Skeletal muscle satellite cell (primary cell): ENCODE data around the gene PPP1R14C.
A peak's percentile ranks its signal among the peaks of the same experiment; 100 is the strongest.

Experiments used
- H3K27me3 ChIP-seq: 2 replicates; pipeline ENCODE4 v1.7.0; 2013; ENCODE audit warnings: low read length; ENCODE audit not compliant: control insufficient read depth, insufficient read depth
- H3K36me3 ChIP-seq: 2 replicates; pipeline ENCODE4 v1.7.0; 2013; ENCODE audit warnings: mild to moderate bottlenecking, control low read depth, low read length; ENCODE audit not compliant: insufficient read depth
- H3K4me1 ChIP-seq: 2 replicates; pipeline ENCODE4 v1.7.0; 2013; ENCODE audit warnings: low read length; ENCODE audit not compliant: control insufficient read depth, insufficient read depth
- H3K4me2 ChIP-seq: 2 replicates; pipeline ENCODE4 v1.7.0; 2013; ENCODE audit warnings: mild to moderate bottlenecking, low read length
- H3K4me3 ChIP-seq: 2 replicates; pipeline ENCODE4 v1.7.0; 2013; ENCODE audit warnings: low read length
- H3K9ac ChIP-seq: 2 replicates; pipeline ENCODE4 v1.7.0; 2013; ENCODE audit warnings: mild to moderate bottlenecking, low read depth, low read length, moderate library complexity
- H3K9me3 ChIP-seq: replicated peaks from 2 replicates; pipeline ENCODE4 v1.7.0; 2013; ENCODE audit warnings: mild to moderate bottlenecking, control low read depth, low read length

Gene PPP1R14C

DNA sequence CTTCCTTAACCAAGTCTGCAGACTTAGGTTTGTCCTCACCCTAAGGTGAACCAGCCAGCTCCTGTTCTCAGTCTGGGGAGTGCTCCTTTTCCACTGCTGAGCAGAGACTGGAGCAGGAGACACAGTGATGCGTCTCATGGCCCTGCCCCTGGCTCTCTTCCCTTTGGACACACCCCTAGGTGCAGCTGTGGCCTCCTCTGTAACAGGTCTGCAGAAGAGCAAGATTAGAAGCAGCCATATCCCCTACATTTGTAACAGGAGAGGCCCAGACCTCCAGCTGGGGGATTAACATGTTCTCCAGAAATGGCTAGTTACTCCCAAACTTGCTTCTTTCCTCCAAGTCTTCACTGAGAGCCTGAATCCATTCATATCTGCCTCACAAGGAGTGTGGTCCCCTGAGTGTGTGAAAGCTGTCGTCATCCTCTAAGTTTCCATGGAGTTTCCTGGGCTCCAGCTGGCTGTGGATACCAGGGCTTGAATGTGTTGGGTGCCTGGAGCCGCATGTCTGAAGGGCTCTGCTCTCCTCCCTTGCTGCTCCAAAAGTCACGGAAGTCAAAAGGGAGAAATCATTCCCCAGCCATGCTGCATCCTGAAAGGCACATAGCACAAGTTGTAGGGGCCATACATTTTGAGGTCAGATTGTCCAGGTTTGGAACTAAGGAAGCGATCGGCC lies 57.7 kb downstream of the PPP1R14C start:
- Histone ChIP-seq H3K9me3 (no peaks in the 10 kb centered on the region), H3K4me2 (no peak overlapping the region), H3K4me1 (peaks cover 11% of the 10 kb centered on the region), H3K9ac (no peak overlapping the region), H3K36me3 (no peaks in the 10 kb centered on the region), H3K27me3 (peaks cover 33% of the 10 kb centered on the region), H3K4me3 (no peak overlapping the region)

DNA sequence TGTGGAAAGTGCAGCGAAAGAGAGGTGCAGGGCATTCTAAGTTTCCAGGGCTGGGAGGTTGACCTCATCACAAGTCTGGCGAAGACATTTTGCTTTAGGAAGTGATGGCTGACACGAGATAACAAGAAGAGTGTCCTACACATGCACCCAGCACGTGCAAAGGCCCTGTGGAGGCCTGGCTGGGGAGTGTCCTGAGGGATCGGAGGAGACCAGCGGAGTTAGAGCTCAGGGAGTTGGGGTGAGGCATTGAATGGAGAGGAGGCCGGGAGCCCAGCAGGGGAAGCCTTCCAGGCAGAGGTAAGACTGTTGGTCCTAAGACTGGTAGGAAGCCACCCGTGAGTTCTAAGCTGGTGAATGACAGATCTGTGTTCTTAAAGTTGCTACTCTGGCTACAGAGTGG lies 58.4 kb downstream of the PPP1R14C start:
- Histone ChIP-seq H3K36me3 (no peaks in the 10 kb centered on the region), H3K9ac (no peak overlapping the region), H3K4me2 (no peak overlapping the region), H3K27me3 (peaks cover 33% of the 10 kb centered on the region), H3K9me3 (no peaks in the 10 kb centered on the region), H3K4me3 (no peak overlapping the region), H3K4me1 (peaks cover 11% of the 10 kb centered on the region)

DNA sequence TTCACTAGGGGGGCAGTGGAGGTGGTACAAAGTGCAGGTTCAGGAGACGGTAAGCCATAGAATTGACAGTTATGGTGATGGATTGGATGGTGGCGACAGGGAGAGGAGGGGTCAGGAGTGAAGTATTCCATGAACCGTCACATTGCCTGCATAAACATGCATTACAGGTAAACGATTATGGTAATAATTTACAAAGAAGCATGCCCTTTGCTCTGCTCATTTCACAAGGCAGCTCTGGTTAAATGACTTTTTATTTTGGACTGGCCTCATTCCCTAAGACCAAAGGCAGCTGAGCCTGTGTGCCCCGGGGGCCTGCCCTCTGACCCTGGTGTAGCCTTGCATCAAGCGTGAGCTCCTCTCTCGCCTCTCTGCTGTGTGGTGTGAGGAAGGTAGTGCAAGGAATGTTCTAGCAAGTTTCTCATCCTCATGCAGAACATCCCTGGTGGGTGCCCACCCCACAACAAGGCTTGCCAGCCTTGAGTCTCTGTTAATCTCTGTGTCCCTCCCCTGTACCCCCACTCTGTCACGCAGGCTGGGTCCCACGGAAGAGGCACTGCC lies 59.0 kb downstream of the PPP1R14C start:
- H3K36me3 ChIP-seq = no peaks in the 10 kb centered on the region

DNA sequence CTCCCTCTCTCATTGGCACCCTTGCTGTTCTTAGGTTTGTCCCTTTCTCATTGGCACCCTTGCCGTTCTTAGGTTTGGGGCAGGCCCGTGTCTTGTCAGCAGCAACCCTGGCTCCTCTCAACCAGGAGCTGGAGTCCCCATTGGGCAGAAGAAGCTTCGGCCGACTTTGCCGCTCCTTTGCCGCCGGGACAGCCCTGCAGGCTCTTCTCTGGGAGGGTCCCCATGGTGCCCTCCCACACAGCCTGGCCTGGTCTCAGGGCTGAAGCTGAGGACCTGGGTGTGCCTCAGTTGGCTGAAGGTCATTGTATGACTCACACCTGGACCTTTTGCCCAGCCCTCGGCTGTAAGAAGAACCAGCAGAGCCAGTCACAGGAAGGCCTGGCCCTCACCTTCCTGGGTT lies 59.6 kb downstream of the PPP1R14C start:
- no peak overlapping the region for H3K4me2 ChIP-seq

More for the DNA sequence above, 59.0 kb downstream of the PPP1R14C start:
- no peak overlapping the region for H3K9ac ChIP-seq
- no peak overlapping the region for H3K4me3 ChIP-seq
- H3K9me3 ChIP-seq = no peaks in the 10 kb centered on the region
- H3K4me1 ChIP-seq = peaks cover 11% of the 10 kb centered on the region
- H3K4me2 ChIP-seq = no peak overlapping the region
- H3K27me3 ChIP-seq = peaks cover 33% of the 10 kb centered on the region

DNA sequence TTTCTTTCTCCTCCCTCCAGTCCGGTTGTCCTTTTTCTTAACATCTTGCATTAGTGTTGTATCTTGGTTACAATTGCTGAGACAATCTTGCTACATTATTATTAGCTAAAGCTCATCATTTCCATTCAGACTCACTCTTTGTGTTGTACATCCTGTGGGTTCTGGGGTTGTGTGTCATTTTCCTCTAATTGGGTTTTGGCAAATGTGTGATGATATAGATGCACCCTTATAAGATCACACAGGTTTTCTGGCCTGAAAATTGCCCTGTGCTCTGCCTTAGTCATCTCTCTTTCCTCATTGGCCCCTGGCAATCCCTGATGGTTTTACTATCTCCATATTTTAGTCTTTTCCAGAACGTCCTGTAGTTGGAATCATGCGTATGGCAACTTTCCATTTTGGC lies 60.1 kb downstream of the PPP1R14C start:
- H3K27me3 ChIP-seq = peaks cover 33% of the 10 kb centered on the region

More for the DNA sequence above, 59.6 kb downstream of the PPP1R14C start:
- H3K4me3 ChIP-seq = no peak overlapping the region
- H3K4me1 ChIP-seq = peaks cover 11% of the 10 kb centered on the region
- no peak overlapping the region for H3K9ac ChIP-seq
- peaks cover 33% of the 10 kb centered on the region for H3K27me3 ChIP-seq
- no peaks in the 10 kb centered on the region for H3K9me3 ChIP-seq
- no peaks in the 10 kb centered on the region for H3K36me3 ChIP-seq

DNA sequence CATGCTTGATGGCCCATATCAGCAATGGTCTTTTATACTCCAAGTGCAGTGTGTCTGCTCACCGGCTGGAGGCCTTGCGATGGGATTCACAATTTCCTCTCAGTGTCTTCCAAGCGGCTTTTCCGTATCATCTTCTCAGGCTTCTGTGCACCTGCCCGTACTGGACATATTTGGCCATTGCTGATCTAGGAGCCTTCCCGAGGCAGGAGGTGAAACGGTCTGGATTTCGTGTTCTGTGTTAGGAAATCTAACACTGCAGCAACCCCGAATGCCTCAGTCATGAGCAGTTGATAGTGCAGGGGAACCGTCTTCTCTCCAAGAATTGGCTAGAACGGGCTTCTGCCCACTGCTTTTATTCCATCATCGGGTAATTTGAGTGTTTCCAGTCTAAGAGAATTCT lies 60.5 kb downstream of the PPP1R14C start:
- H3K9ac ChIP-seq = no peak overlapping the region
- H3K9me3 ChIP-seq = no peaks in the 10 kb centered on the region
- no peak overlapping the region for H3K4me3 ChIP-seq
- peaks cover 33% of the 10 kb centered on the region for H3K27me3 ChIP-seq
- H3K4me2 ChIP-seq = no peak overlapping the region
- peaks cover 17% of the 10 kb centered on the region for H3K4me1 ChIP-seq
- H3K36me3 ChIP-seq = no peaks in the 10 kb centered on the region

More for the DNA sequence above, 60.1 kb downstream of the PPP1R14C start:
- no peaks in the 10 kb centered on the region for H3K9me3 ChIP-seq
- no peak overlapping the region for H3K9ac ChIP-seq
- no peaks in the 10 kb centered on the region for H3K36me3 ChIP-seq
- H3K4me2 ChIP-seq = no peak overlapping the region
- H3K4me3 ChIP-seq = no peak overlapping the region
- peaks cover 12% of the 10 kb centered on the region for H3K4me1 ChIP-seq

DNA sequence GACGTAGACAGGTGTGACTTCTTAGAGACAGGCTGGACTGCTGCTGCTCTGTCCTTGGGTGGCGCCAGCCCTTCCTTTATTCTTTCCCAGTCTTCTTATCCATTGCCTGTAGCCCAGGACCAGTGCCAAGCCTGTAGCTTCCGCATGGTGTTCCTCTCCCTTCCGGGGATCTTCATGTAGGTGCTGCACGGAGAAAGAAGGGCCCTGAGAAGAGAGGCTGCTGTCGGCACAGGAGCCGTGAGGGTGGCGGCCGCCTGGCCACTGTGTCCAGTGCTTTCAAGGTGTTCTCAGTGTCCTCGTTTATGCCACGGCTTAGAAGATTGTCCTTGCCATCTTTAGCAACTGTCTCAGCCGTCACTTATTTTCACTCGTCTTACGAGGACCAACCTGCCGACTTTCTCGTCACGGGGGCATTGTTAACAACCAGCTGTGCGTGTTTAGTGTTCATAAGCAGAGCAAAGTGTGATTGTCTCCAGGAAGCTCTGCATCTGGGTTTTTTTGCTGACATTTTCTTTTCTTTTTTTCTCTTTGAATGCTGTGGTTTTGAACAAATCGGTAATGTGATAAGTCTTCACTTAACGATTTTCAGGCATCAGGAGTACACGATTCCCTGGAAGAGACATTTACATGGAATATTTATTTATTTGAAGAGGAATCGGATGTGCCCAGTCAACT lies 61.2 kb downstream of the PPP1R14C start:
- no peak overlapping the region for H3K9ac ChIP-seq
- no peaks in the 10 kb centered on the region for H3K9me3 ChIP-seq
- no peaks in the 10 kb centered on the region for H3K36me3 ChIP-seq
- peaks cover 29% of the 10 kb centered on the region for H3K27me3 ChIP-seq
- peaks cover 23% of the 10 kb centered on the region for H3K4me1 ChIP-seq
- no peak overlapping the region for H3K4me3 ChIP-seq
- H3K4me2 ChIP-seq = peak overlapping the region; percentile 69

DNA sequence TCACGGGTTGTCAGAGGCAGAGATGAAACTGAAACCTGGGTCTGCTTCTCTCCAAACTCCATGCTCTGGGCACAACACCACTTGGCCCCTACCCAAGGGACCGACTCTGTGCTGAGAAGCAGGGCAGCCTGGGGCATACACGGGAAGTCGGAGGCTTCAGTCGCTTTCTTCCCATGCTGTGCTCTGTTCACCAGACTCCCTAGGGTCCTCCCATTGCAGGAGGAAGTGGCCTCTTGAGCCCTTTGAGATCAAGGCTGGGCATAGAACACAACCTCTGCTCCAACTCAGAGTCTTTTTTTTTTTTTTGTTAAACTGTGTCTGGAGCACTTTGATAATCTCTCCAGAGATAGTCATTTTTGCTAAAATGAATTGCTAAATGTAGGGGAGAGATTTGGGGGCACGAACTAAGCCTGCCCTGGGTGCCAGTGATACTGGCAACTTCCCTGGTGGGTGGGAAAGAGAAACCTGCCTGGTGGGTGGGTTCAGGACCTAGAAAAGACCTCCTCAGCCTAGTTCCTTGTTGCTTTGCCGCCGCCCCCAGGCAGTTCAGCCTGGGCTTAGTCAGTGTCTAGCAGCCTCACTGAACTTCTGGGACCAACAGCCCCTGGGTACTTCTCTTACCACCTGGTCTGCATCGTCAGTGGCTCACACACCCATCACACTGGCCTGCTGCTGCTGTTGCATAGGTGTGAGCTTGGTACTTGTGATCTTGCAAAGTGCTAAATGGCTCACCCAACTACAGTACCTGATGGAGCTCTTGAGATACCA lies 62.0 kb downstream of the PPP1R14C start:
- Histone ChIP-seq H3K4me2 (peak overlapping the region; percentile 69), H3K36me3 (no peaks in the 10 kb centered on the region)

DNA sequence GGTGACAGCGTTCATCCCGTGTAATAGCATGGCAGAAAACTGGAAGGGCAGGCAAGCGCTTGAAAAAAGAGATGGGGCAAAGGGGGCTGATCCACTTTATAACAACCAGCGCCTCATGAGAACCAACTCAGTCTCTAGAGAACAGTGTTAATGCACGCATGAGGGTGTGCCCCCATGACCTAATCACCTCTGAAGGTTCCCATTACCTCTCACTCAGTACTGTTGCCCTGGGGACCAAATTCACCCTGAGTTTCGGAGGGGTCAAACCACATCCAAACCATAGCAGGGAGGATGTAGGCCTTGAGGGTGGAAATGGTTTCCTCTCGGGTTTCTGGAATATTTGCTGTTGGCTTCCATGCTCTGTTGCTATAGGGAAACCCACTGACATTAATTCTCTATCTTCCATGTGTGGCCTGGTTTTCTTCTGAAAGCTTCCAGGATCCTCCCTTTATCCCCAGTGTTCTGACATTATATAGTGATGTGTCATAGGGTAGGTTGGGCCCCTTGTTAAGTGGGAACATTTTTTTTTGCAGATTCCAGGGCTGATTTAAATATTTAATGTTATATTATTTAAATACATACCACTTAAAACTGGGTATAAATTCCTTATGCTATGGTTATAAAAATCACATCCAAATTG lies 65.2 kb downstream of the PPP1R14C start:
- Histone ChIP-seq H3K4me2 (no peak overlapping the region), H3K36me3 (no peaks in the 10 kb centered on the region), H3K4me3 (no peak overlapping the region), H3K27me3 (peaks cover 22% of the 10 kb centered on the region), H3K9ac (no peak overlapping the region), H3K9me3 (no peaks in the 10 kb centered on the region), H3K4me1 (peaks cover 19% of the 10 kb centered on the region)

More for the DNA sequence above, 62.0 kb downstream of the PPP1R14C start:
- Histone ChIP-seq H3K9ac (no peak overlapping the region), H3K9me3 (no peaks in the 10 kb centered on the region), H3K27me3 (peaks cover 29% of the 10 kb centered on the region), H3K4me1 (peaks cover 24% of the 10 kb centered on the region), H3K4me3 (peak overlapping the region; percentile 32)

DNA sequence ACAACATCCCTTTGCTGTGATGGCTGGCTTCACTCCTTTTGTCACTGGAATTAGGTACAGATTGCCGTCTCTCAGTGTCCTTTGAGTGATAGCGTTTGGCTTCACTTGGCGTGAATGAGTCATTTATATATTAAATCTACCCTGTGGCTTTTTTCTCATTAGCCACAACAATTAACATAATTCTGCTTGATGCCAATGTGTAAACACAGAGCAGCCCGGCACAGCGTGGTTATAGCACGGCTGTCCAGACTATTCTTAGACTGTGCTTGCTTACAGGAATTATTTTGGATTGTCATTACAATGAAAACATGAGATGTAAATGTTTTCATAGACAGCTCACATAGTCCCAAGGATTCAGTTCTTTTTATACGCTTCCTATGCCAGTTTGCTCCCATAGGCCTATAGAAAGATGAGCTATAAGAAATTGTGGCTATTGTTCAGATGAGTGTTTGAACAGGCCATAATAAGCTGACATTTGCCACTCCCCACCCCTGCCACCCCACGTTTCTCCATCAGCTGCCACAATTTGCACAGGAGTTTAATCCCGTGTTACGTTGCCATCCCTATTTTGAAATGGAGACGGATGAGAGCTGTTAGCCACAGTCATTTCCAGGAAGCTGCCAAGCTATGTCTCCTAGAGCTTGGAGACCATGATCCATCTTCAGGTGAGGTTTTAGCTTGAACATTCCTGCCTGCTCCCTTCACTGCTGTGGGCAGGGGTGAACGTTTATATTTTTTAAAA lies 65.9 kb downstream of the PPP1R14C start:
- Histone ChIP-seq H3K4me3 (no peak overlapping the region), H3K4me2 (no peak overlapping the region), H3K9me3 (no peaks in the 10 kb centered on the region), H3K36me3 (no peaks in the 10 kb centered on the region), H3K9ac (no peak overlapping the region), H3K27me3 (peaks cover 16% of the 10 kb centered on the region), H3K4me1 (peaks cover 19% of the 10 kb centered on the region)
